Motor neuron (in vitro differentiated cells): Measurements from ENCODE around the gene PRR11. TPM values are rescaled to one million over a fixed set of nuclear protein-coding genes. Genes with fewer than 3 reads are reported as not detected.
A peak's percentile ranks its signal among the peaks of the same experiment; 100 is the strongest.
"Not testable (repeated sequence)": the region's sequence is repeated elsewhere in the genome, so short reads cannot be mapped to it uniquely, and the experiment has no call there.

Source experiments
- ATAC-seq, 8 experiments: fragments of 200-7000 bp; cut with Tn5 transposase; replicated peaks in 6 of 8; 2 replicates each; pipeline ENCODE4 v1.8.0; 2021; ENCODE audit warnings: mild to moderate bottlenecking in 8 of 8, moderate library complexity in 8 of 8
- H3K27ac ChIP-seq, 2 donors: fragments of 250-450 bp; sonication (Bioruptor Pico); 2 replicates each; pipeline ENCODE4 v1.9.0; 2021; ENCODE audit warnings: antibody characterized with exemption in 2 of 2, mild to moderate bottlenecking in 2 of 2, moderate library complexity in 1 of 2
- H3K4me1 ChIP-seq, 2 donors: fragments of 250-450 bp; sonication (Bioruptor Pico); replicated peaks in 1 of 2; 2 replicates each; pipeline ENCODE4 v1.6.1; 2021; ENCODE audit warnings: antibody characterized with exemption in 2 of 2, mild to moderate bottlenecking in 2 of 2, moderate library complexity in 1 of 2
- H3K4me3 ChIP-seq, 5 donors: fragments of 250-450 bp; sonication (Bioruptor Pico); 2 replicates each; pipeline ENCODE4 v1.9.0; 2021; ENCODE audit warnings: antibody characterized with exemption in 5 of 5, mild to moderate bottlenecking in 5 of 5, moderate library complexity in 4 of 5
- WGBS, 10 experiments: fragments of 450-650 bp; shearing (Covaris generic); methylation state at CpG; one replicate each; pipeline ENCODE4 v1.0.0; 2022; 5-methylcytosine and 5-hydroxymethylcytosine counted together
- in situ Hi-C, 9 experiments: fragments of 400-800 bp; cut with MboI; loops; one replicate each; pipeline ENCODE4 v1.15.0; 2021; ENCODE audit warnings: low sequenced_read_pairs in 9 of 9, low pct_unique_long_range_greater_than_20kb in 2 of 9; ENCODE audit not compliant: unreplicated experiment in 9 of 9
- total RNA-seq, 8 experiments: library from RNA; unstranded; fragments of 300-600 nt; gene quantifications; 2 replicates each; pipeline versions ENCODE4 v1.2.3 to v1.2.4, GENCODE V29; 2022

PRR11 gene
- total RNA-seq, 8 experiments from 2014 or later = 1.8 to 27.1 (median 4.8) TPM

GRCh38 chr17:59131131-59131530, 24.4 kb upstream of the PRR11 start:
- Histone ChIP-seq H3K27ac (no peak overlapping the region), H3K4me1 (no peaks in the 10 kb centered on the region), H3K4me3 (no peak overlapping the region)
- in situ Hi-C loops = no loop called here
- 45 to 100% (median 100%) methylated on average over 1 of the region's 1 CpG; no CpG with 5 or more reads in 2 of the 10 experiments for WGBS, 10 experiments
- no peak for ATAC-seq

- H3K4me1 ChIP-seq, H3K27ac ChIP-seq, ATAC-seq, in situ Hi-C loops, H3K4me3 ChIP-seq: not testable (repeated sequence)
- WGBS, 10 experiments = 87 to 100% (median 96%) methylated on average over 1 to 8 of the region's 10 CpGs; no CpG with 5 or more reads in 2 of the 10 experiments
Measured at GRCh38 chr17:59138339-59138738, 17.2 kb upstream of the PRR11 start.

GRCh38 chr17:59139939-59140338, 15.6 kb upstream of the PRR11 start:
- no peak for ATAC-seq
- Histone ChIP-seq H3K4me3 (no peak overlapping the region), H3K4me1 (no peaks in the 10 kb centered on the region), H3K27ac (no peak overlapping the region)
- 76 to 100% (median 94%) methylated on average over 1 to 3 of the region's 4 CpGs; no CpG with 5 or more reads in 1 of the 10 experiments for WGBS, 10 experiments
- in situ Hi-C loops = no loop called here

GRCh38 chr17:59141860-59142259, 13.7 kb upstream of the PRR11 start:
- ATAC-seq = no peak
- Histone ChIP-seq H3K4me1 (no peaks in the 10 kb centered on the region), H3K4me3 (no peak overlapping the region), H3K27ac (no peak overlapping the region)
- WGBS, 10 experiments = 60 to 100% (median 100%) methylated on average over 1 of the region's 1 CpG; no CpG with 5 or more reads in 3 of the 10 experiments
- in situ Hi-C loops = no loop called here

- in situ Hi-C loops = no loop called here
- WGBS, 10 experiments = 94 to 100% (median 100%) methylated on average over 1 to 4 of the region's 4 CpGs; no CpG with 5 or more reads in 3 of the 10 experiments
- Histone ChIP-seq H3K27ac (no peak overlapping the region), H3K4me3 (no peak overlapping the region), H3K4me1 (no peaks in the 10 kb centered on the region)
- ATAC-seq = no peak
Measured at GRCh38 chr17:59145571-59146096, 9.9 kb upstream of the PRR11 start.

- WGBS, 10 experiments = 76 to 100% (median 94%) methylated on average over 1 to 2 of the region's 2 CpGs; no CpG with 5 or more reads in 4 of the 10 experiments
- ATAC-seq = no peak
- in situ Hi-C loops = no loop called here
- H3K4me1 ChIP-seq = peaks cover 0 to 18% of the 10 kb centered on the region in 2 donors
- H3K4me3 ChIP-seq = no peak overlapping the region
- no peak overlapping the region for H3K27ac ChIP-seq
Measured at GRCh38 chr17:59149051-59149450, 6.5 kb upstream of the PRR11 start.

- in situ Hi-C loops = no loop called here
- Histone ChIP-seq H3K4me1 (peaks cover 0 to 18% of the 10 kb centered on the region in 2 donors), H3K27ac (no peak overlapping the region), H3K4me3 (no peak overlapping the region)
- ATAC-seq = no peak
- 86 to 100% (median 95%) methylated on average over 1 to 5 of the region's 5 CpGs; no CpG with 5 or more reads in 2 of the 10 experiments for WGBS, 10 experiments
Measured at GRCh38 chr17:59149841-59150511, 5.6 kb upstream of the PRR11 start.

GRCh38 chr17:59151006-59151405, 4.5 kb upstream of the PRR11 start:
- in situ Hi-C loops = no loop called here
- ATAC-seq = no peak
- WGBS, 10 experiments = 70 to 94% (median 84%) methylated on average over 1 to 5 of the region's 5 CpGs
- Histone ChIP-seq H3K27ac (no peak overlapping the region), H3K4me1 (peaks cover 0 to 18% of the 10 kb centered on the region in 2 donors), H3K4me3 (no peak overlapping the region)

GRCh38 chr17:59151591-59151990, 4.0 kb upstream of the PRR11 start:
- ATAC-seq = no peak
- Histone ChIP-seq H3K4me3 (peak overlapping the region; percentile 4 to 25 (median 14)), H3K27ac (no peak overlapping the region), H3K4me1 (peaks cover 0 to 18% of the 10 kb centered on the region in 2 donors)
- 25 to 100% (median 77%) methylated on average over 1 of the region's 1 CpG; no CpG with 5 or more reads in 1 of the 10 experiments for WGBS, 10 experiments
- in situ Hi-C loops = no loop called here

GRCh38 chr17:59152925-59153324, 2.6 kb upstream of the PRR11 start:
- ATAC-seq = no peak
- H3K4me1 ChIP-seq = peaks cover 0 to 18% of the 10 kb centered on the region in 2 donors
- in situ Hi-C loops = no loop called here
- 0 to 57% (median 11%) methylated on average over 1 of the region's 1 CpG; no CpG with 5 or more reads in 1 of the 10 experiments for WGBS, 10 experiments
- peak overlapping the region; percentile 67 to 93 (median 77) for H3K4me3 ChIP-seq
- no peak overlapping the region for H3K27ac ChIP-seq

- Histone ChIP-seq H3K27ac (peak overlapping the region; percentile 85 to 87), H3K4me3 (peak overlapping the region; percentile 67 to 93 (median 77)), H3K4me1 (peaks cover 0 to 18% of the 10 kb centered on the region in 2 donors)
- no peak for ATAC-seq
- in situ Hi-C loops = no loop called here
- 0 to 3% (median 0%) methylated on average over 4 to 10 of the region's 25 CpGs; no CpG with 5 or more reads in 3 of the 10 experiments for WGBS, 10 experiments
Measured at GRCh38 chr17:59154292-59154720, 1.2 kb upstream of the PRR11 start.

GRCh38 chr17:59154721-59155438, 666 bp upstream of the PRR11 start, which contains the start of gene SKA2:
Gene SKA2 (minus strand): TSS chr17:59155186. CDS start chr17:59155163, 23 bp downstream.
- peak within 1 kb of the TSS; percentile 67 to 93 (median 77) for H3K4me3 ChIP-seq
- in situ Hi-C loops = no loop called here
- H3K27ac ChIP-seq = peak within 1 kb of the TSS; percentile 85 to 87
- 0 to 2% (median 0%) methylated on average over 1 to 23 of the region's 39 CpGs; no CpG with 5 or more reads in 1 of the 10 experiments for WGBS, 10 experiments
- ATAC-seq = peak; percentile 84 to 91 (median 88)
- H3K4me1 ChIP-seq = peaks cover 0 to 18% of the 10 kb centered on the region in 2 donors
